Fibroblast of mammary gland (primary cell): Measurements from ENCODE around the gene PADI4.

Source experiments
- DNase-seq: peaks from one replicate; pipeline ENCODE4 v3.0.0-alpha.2; 2010; ENCODE audit warnings: low read depth
- H3K4me3 ChIP-seq: 2 replicates; pipeline ENCODE4 v1.5.1; 2011; ENCODE audit warnings: low read depth, mild to moderate bottlenecking, low read length, moderate library complexity; ENCODE audit not compliant: control insufficient read depth
- TF ChIP-seq, protein P1 (sequence below): conservative IDR thresholded peaks from 2 replicates; pipeline ENCODE4 v1.5.1; 2011; ENCODE audit warnings: low read depth, low read length, inconsistent platforms; ENCODE audit not compliant: control insufficient read depth, insufficient read depth

PADI4 gene

DNA sequence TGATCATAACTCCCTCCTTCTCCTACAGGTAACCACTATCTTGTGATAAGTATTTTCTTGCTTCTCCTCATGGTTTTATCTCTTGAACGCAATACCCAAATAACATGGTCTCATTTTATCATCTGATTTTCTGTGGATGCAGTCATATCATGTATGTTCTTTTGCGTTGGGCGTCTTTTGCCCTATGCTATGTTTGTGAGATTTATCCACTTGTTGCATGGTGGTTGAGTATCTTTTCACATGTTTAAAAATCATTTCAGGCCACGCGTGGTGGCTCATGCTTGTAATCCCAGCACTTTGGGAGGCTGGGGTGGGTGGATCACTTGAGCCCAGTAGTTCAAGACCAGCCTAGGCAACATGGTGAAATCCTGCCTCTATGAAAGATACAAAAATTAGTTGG, 43.5 kb upstream of the PADI4 start:
- H3K4me3 ChIP-seq: no peak overlapping the region
- TF ChIP-seq, protein P1, sequence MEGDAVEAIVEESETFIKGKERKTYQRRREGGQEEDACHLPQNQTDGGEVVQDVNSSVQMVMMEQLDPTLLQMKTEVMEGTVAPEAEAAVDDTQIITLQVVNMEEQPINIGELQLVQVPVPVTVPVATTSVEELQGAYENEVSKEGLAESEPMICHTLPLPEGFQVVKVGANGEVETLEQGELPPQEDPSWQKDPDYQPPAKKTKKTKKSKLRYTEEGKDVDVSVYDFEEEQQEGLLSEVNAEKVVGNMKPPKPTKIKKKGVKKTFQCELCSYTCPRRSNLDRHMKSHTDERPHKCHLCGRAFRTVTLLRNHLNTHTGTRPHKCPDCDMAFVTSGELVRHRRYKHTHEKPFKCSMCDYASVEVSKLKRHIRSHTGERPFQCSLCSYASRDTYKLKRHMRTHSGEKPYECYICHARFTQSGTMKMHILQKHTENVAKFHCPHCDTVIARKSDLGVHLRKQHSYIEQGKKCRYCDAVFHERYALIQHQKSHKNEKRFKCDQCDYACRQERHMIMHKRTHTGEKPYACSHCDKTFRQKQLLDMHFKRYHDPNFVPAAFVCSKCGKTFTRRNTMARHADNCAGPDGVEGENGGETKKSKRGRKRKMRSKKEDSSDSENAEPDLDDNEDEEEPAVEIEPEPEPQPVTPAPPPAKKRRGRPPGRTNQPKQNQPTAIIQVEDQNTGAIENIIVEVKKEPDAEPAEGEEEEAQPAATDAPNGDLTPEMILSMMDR: no peak
- DNase-seq: no peak

DNA sequence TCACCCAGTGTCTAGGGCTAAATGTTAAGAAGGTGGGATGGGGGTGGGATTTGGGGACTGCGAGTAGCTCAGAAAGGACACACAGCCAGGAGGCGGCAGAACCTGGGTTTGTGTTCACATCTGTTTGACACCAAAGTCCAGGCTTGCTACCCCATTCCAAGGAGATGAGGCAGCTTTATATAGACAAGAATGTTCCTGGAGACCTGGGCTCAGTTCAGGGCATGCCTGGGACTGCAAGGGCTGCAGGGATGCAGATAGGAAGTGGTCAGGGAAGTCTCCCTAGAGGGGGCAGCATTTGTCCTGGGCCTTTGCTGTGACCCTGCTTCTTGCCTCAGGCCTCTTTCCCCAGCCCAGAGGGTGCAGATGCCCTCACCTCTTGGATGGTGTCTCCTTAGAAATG, 42.8 kb upstream of the PADI4 start:
- no peak for DNase-seq
- TF ChIP-seq, protein P1: no peak
- no peak overlapping the region for H3K4me3 ChIP-seq

DNA sequence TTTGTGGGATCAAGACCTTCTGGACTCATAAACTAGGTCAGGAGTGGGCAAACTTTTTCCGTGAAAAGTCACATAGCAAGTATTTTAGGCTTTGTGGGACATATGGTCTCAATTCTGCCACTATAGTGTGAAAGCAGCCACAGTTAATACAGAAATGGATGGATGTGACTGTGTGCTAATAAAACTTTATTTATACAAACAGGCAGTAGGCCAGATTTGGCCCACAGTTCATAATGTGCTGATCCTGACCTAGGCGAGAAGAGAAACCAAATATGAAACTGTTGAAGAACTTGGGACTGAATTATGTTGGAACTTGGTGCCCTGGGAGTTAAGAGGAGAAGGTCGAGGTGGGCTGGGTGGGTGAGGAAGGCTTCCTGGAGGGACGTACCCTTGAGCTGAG, 42.0 kb upstream of the PADI4 start:
- no peak for DNase-seq
- H3K4me3 ChIP-seq: no peak overlapping the region
- TF ChIP-seq, protein P1: no peak

DNA sequence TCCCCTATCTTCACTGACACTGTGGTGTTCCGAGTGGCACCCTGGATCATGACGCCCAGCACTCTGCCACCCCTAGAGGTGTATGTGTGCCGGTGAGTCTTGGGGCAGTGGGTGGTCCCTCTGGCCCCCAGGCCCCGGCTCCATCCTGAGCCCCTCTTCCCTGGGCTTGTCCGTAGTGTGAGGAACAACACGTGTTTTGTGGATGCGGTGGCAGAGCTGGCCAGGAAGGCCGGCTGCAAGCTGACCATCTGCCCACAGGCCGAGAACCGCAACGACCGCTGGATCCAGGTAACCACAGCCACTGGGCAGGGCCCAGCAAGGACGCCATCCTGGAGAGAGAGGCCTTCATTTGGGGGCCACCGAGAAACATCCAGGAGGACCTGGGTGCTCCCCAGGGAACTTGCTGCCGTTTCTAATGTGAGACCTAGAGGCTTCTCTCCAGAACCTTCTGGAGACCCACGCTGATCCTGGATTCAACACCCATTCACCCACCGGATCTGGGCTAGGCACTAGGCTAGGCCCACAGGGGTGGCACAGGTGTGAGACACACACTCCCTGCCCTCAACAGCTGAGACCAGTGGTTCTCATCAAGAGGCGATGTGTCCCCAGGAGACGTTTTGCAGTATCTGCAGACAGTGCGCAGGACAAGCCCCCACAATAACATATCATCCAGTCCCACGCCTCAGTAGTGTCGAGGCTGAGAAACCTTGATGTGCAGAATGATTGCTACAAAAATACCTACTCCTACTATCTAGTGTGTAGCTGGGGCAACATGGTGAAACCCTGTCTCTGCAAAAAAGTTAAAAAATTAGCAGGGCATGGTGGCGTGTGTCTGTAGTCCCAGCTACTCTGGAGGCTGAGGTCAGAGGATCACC, 36.9 kb upstream of the PADI4 start:
- TF ChIP-seq, protein P1: no peak
- no peak overlapping the region for H3K4me3 ChIP-seq
- DNase-seq: no peak

DNA sequence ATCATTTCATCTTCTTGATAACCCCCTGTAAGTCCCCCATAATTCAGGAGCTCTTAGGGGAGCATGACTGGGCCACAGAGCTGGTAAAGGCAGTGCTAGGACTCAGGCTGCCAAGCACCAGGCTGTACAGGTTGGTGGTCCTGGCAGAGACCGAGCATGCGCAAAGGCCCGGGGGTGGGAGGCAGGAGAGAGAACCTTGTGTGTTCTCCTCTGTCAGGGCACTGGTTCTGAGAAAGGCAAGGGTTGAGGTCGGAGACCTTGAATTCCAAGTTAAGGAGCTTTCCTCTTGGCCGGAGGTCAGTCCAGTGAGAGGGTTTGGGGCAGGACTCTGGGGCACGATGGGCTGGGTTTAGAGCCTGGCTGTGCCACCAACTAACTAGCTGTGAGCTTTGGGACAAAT, 35.9 kb upstream of the PADI4 start:
- DNase-seq: no peak
- H3K4me3 ChIP-seq: no peak overlapping the region
- TF ChIP-seq, protein P1: no peak

DNA sequence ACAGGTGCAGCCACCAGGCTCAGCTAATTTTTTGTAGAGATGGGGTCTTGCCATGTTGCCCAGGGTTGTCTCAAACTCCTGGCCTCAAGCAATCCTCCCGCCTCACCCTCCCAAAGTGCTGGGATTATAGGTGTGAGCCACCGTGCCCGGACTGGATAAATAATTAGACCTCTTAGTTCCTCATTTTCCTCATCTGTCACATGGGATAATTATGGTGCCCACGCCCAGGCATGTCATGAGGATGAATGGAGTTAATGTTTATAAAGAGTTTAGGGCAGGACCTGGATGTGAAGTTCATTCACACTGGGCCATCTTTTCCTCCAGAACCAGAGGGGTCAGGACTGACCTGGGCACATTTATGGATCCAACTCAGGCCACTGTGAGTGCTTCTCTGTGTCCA, 35.4 kb upstream of the PADI4 start:
- no peak overlapping the region for H3K4me3 ChIP-seq
- TF ChIP-seq, protein P1: no peak

More for the DNA sequence above, 35.4 kb upstream of the PADI4 start:
- no peak for DNase-seq
